Mesenteric fat pad (tissue), 1 donor: Measurements from ENCODE around the gene PDE2A. TPM values are rescaled to one million over a fixed set of nuclear protein-coding genes. Genes with fewer than 3 reads are reported as not detected.

Experiments
- DNase-seq: peaks from one replicate; pipeline ENCODE4 v3.0.0-alpha.2; 2020; ENCODE audit warnings: low spot score
- microRNA-seq: library from miRNA; unstranded; fragments of <30 nt; microRNA quantifications from one replicate; pipeline ENCODE4 v1.2.0, GENCODE V29; 2020; ENCODE audit warnings: borderline number of aligned reads
- total RNA-seq: library from RNA; stranded (reverse); fragmentation: NEBNext Ultra II Directional; extraction: Animal tissue kit (Norgen Biotek cat#: 25700); gene quantifications from one replicate; pipeline ENCODE4 v1.2.1, GENCODE V29; 2021
- donor health status: DM: yes; HTN: yes; CAD: no.

Gene PDE2A
- total RNA-seq, 1 donor from 2014 or later: 125 TPM

GRCh38 chr11:72552399-72552910, 121.8 kb downstream of the PDE2A start:
- no peak for DNase-seq

- DNase-seq: no peak
Measured at GRCh38 chr11:72551571-72551970, 122.7 kb downstream of the PDE2A start.

GRCh38 chr11:72548463-72548862, 125.8 kb downstream of the PDE2A start:
- no peak for DNase-seq

- DNase-seq: no peak
Measured at GRCh38 chr11:72546866-72547265, 127.4 kb downstream of the PDE2A start.

GRCh38 chr11:72544589-72544988, 129.6 kb downstream of the PDE2A start:
- no peak for DNase-seq

- no peak for DNase-seq
Measured at GRCh38 chr11:72543849-72544542, 130.2 kb downstream of the PDE2A start.

GRCh38 chr11:72541257-72541974, 132.8 kb downstream of the PDE2A start:
- DNase-seq: no peak

- no peak for DNase-seq
Measured at GRCh38 chr11:72537051-72537450, 137.2 kb downstream of the PDE2A start.

- DNase-seq: no peak
Measured at GRCh38 chr11:72535194-72535547, 139.1 kb downstream of the PDE2A start.

- DNase-seq: no peak
Measured at GRCh38 chr11:72534371-72535193, 139.6 kb downstream of the PDE2A start.

GRCh38 chr11:72529068-72529467, 145.2 kb downstream of the PDE2A start:
- no peak for DNase-seq

- no peak for DNase-seq
Measured at GRCh38 chr11:72528121-72528520, 146.1 kb downstream of the PDE2A start.

Small RNAs within 50 kb of the gene (microRNA-seq; reads per million reads assigned to microRNA genes)
- 16,675 reads per million, percentile 95 among the genes with 10 or more reads in this experiment for gene MIR139

Other genes with a start within 250 kb of the PDE2A start
- gene CLPB, start 239.9 kb downstream of the PDE2A start, total RNA-seq: 25.3 TPM
- 80.6 TPM for gene ARAP1, start 78.0 kb upstream of the PDE2A start, total RNA-seq
- gene STARD10, start 119.6 kb upstream of the PDE2A start, total RNA-seq: 9.0 TPM
- gene ATG16L2, start 140.0 kb upstream of the PDE2A start, total RNA-seq: 29.5 TPM